ENCODE results near the gene SNRPA.
A peak's percentile ranks its signal among the peaks of the same experiment; 100 is the strongest.

SNRPA gene

DNA sequence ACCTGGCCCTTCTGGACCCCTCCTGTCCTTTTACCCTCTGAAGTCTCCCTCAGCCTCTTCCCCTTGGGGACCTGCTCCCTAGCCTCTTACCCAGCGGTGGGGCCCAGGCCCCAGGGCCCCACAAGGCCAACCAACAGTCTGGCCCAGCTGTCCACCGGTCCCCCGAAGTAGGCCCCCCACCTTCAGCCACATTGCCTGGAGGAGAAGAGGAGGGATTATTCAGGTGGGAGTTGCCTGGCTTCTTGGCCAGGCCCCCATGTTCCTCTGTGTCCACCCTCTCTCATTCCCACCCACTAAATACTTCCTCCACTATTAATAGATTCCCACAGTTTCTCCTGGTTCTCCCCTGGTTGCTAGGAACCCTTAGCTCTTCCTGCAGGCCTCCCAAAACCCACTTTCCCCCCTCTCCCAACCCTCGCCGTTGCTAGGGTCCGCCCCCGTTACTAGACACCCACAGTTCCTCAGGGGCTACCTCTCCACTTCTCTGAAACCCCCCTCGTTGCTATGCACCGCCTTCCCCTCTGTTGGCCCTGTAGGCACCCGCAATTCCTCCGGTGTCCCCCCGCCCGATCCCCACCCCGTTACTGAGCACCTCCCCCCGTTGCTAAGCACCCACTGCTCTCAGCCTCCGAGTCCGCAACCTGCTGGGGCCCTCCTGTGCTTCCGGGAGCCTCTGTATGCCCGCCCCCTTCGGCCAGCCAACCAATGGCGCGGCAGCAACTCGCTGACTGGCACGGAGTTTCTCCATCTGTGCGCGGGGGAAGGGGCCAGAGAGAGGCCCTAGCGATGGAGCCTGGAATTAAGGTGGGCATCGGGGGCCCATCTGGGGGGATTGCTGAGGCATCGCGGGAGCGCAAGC lies 36.3 kb upstream of the SNRPA start:
- H3K4me3 Mint-ChIP-seq, result peak overlapping the region; percentile 83 to 87 (median 85)
- peaks cover 27% of the 10 kb centered on the region for H3K36me3 Mint-ChIP-seq (ENCODE audit: low read depth)

DNA sequence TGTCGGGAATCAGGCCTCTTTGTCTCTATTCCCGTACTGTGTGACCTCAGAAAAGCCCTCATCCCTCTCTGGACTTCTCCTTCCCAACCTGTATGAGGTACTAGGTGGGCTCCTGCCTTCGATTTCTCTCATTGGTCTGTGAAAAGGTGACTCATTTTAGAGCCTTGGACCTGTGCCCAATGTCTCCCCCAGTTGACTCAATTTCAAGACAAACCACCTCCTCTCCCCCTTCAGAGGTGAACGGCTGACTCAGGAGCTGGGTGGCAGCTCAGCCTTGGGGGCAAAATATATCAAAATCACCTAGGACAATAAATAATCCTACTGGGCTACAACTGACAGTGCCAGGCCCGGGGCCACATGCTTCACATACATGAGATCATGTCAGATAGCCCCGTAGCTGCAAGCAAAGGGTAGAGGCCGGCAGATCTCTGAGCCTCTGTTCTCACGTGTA lies 34.9 kb upstream of the SNRPA start:
- Mint-ChIP-seq H3K27me3 (ENCODE audit: low read depth) (no peaks in the 10 kb centered on the region), H3K4me3 (peak overlapping the region; percentile 83 to 87 (median 85)), H3K9me3 (no peaks in the 10 kb centered on the region), H3K27ac (peak overlapping the region; percentile 97 to 99 (median 99)), H3K36me3 (ENCODE audit: low read depth) (peaks cover 23% of the 10 kb centered on the region), H3K4me1 (peaks cover 26% of the 10 kb centered on the region)
- TF ChIP-seq, protein P1, sequence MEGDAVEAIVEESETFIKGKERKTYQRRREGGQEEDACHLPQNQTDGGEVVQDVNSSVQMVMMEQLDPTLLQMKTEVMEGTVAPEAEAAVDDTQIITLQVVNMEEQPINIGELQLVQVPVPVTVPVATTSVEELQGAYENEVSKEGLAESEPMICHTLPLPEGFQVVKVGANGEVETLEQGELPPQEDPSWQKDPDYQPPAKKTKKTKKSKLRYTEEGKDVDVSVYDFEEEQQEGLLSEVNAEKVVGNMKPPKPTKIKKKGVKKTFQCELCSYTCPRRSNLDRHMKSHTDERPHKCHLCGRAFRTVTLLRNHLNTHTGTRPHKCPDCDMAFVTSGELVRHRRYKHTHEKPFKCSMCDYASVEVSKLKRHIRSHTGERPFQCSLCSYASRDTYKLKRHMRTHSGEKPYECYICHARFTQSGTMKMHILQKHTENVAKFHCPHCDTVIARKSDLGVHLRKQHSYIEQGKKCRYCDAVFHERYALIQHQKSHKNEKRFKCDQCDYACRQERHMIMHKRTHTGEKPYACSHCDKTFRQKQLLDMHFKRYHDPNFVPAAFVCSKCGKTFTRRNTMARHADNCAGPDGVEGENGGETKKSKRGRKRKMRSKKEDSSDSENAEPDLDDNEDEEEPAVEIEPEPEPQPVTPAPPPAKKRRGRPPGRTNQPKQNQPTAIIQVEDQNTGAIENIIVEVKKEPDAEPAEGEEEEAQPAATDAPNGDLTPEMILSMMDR (IDR thresholded peaks at IDR 0.05; ENCODE audit: unreplicated experiment in 3 of 3), result no peak

More for the DNA sequence above, 36.3 kb upstream of the SNRPA start:
- Mint-ChIP-seq H3K9me3 (no peaks in the 10 kb centered on the region), H3K4me1 (peaks cover 17% of the 10 kb centered on the region), H3K27me3 (ENCODE audit: low read depth) (no peaks in the 10 kb centered on the region), H3K27ac (peak overlapping the region; percentile 97 to 99 (median 99))
- TF ChIP-seq, protein P1 (IDR thresholded peaks at IDR 0.05; ENCODE audit: unreplicated experiment in 3 of 3), result no peak

- Mint-ChIP-seq H3K4me1 (peaks cover 27% of the 10 kb centered on the region), H3K9me3 (no peaks in the 10 kb centered on the region), H3K27me3 (ENCODE audit: low read depth) (no peaks in the 10 kb centered on the region), H3K36me3 (ENCODE audit: low read depth) (peaks cover 18% of the 10 kb centered on the region), H3K27ac (peak within 1 kb of the TSS; percentile 97 to 99 (median 99)), H3K4me3 (peak within 1 kb of the TSS; percentile 96 to 99 (median 96))
- TF ChIP-seq, protein P1 (IDR thresholded peaks at IDR 0.05; ENCODE audit: unreplicated experiment in 3 of 3), result peak in 2 of 3 experiments; percentile 21 to 22
Measured at GRCh38 chr19:40716482-40717324, 34.3 kb upstream of the SNRPA start, which contains the start of the genes COQ8B and ITPKC. Gene COQ8B, minus strand, starts transcription at chr19:40716886. Its CDS starts 2,254 bp downstream, at chr19:40714632. Gene ITPKC, plus strand, starts transcription at chr19:40717112. Its CDS starts 24 bp downstream, at chr19:40717136.

DNA sequence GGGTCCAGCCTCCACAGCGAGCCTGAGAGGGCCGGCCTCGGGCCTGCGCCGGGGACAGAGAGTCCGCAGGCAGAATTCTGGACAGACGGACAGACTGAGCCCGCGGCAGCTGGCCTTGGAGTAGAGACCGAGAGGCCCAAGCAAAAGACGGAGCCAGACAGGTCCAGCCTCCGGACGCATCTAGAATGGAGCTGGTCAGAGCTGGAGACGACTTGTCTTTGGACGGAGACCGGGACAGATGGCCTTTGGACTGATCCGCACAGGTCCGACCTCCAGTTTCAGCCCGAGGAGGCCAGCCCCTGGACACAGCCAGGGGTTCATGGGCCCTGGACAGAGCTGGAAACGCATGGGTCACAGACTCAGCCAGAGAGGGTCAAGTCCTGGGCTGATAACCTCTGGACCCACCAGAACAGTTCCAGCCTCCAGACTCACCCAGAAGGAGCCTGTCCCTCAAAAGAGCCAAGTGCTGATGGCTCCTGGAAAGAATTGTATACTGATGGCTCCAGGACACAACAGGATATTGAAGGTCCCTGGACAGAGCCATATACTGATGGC lies 33.6 kb upstream of the SNRPA start:
- H3K36me3 Mint-ChIP-seq (ENCODE audit: low read depth), result peaks cover 22% of the 10 kb centered on the region
- peak overlapping the region; percentile 96 to 99 (median 96) for H3K4me3 Mint-ChIP-seq
- no peaks in the 10 kb centered on the region for H3K27me3 Mint-ChIP-seq (ENCODE audit: low read depth)
- H3K9me3 Mint-ChIP-seq, result no peaks in the 10 kb centered on the region
- H3K4me1 Mint-ChIP-seq, result peaks cover 32% of the 10 kb centered on the region
- TF ChIP-seq, protein P1 (IDR thresholded peaks at IDR 0.05; ENCODE audit: unreplicated experiment in 3 of 3), result no peak
- peak overlapping the region; percentile 86 to 99 (median 97) for H3K27ac Mint-ChIP-seq

DNA sequence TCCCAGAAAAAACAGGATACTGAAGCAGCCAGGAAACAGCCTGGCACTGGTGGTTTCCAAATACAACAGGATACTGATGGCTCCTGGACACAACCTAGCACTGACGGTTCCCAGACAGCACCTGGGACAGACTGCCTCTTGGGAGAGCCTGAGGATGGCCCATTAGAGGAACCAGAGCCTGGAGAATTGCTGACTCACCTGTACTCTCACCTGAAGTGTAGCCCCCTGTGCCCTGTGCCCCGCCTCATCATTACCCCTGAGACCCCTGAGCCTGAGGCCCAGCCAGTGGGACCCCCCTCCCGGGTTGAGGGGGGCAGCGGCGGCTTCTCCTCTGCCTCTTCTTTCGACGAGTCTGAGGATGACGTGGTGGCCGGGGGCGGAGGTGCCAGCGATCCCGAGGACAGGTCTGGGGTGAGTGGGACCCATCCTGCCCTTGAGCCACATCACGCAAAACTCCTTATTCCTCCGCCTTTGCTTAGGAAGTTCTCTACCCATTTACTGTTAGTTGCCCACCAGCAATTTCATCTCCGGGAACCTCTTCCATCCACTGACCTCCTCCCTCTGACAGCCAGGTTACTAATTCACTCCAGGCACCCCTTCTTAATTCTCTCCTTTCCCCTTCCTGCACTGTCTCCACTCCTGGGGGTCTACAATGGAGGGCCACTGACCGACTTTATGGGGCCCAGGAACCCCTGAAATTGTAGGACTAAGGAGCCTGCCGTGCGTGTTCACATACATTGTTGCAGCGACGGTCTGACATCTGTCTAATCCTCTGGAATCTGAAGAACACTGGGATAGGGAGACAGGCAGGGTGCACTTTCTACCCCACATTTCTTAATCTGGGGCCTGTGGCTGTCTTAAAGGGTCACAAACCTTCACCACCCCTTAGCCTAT lies 32.9 kb upstream of the SNRPA start:
- Mint-ChIP-seq H3K4me3 (peak overlapping the region; percentile 96 to 99 (median 96)), H3K9me3 (no peaks in the 10 kb centered on the region), H3K4me1 (peaks cover 34% of the 10 kb centered on the region), H3K36me3 (ENCODE audit: low read depth) (peaks cover 20% of the 10 kb centered on the region), H3K27me3 (ENCODE audit: low read depth) (no peaks in the 10 kb centered on the region), H3K27ac (peak overlapping the region; percentile 96 to 99 (median 97))
- TF ChIP-seq, protein P1 (IDR thresholded peaks at IDR 0.05; ENCODE audit: unreplicated experiment in 3 of 3), result no peak
